ENCODE measurements around the gene KCNJ14.
A peak's percentile ranks its signal among the peaks of the same experiment; 100 is the strongest.

KCNJ14 gene

DNA sequence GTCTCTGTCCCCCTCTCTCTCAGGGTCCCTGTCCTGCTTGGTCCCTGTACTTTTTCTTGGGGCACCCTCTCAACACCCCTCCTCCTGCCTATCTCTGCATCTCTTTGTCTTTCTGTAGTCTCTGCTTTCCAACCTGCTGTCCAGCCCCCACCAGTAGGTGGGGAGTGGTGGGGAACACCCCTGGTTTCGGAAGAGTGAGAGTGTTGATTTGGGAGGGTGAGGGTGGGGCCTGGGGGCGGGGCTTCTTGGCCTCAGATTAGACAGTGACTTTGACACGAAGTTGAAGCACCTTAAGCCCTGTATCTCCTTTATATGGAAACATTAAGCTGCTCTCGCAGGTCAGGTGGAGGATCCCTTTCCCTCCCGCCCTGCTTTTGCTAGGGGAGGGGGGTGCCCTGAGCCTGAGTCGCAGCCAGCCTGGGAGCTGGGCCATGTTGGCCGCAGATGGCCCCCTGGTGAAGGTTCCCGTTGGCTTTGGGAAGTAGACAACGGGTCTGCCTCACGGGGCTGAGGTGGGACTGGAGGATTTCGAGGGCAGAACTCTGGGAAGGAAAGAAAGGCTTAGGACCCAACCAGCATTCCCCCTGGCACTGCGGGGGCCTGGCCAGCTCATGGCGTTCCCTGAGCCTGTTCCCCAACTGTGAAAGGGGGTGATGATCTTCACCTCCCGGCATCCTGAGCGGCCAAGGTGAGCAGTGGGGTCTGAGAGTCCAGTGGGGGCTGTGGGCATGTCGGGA lies at the start of gene KCNJ14:
TSS of gene KCNJ14 (plus strand) at position 404 of the 737 bp plus-strand sequence. CDS start 6,151 bp downstream, outside the sequence.
- H3K36me3 ChIP-seq (ENCODE audit: control insufficient read depth in 1 of 2, insufficient read depth in 2 of 2, low read length in 2 of 2), result peaks cover 14 to 53% of the 10 kb centered on the region in 2 donors
- H3K27ac ChIP-seq (ENCODE audit: low read length), result no peak within 1 kb of the TSS
- H3K9me3 ChIP-seq (ENCODE audit: control insufficient read depth in 1 of 2, low read length in 2 of 2), result no peaks in the 10 kb centered on the region
- H3K4me1 ChIP-seq (ENCODE audit: control insufficient read depth in 1 of 2, insufficient read depth in 2 of 2, low read length in 2 of 2), result no peaks in the 10 kb centered on the region
- no peak within 1 kb of the TSS for H3K4me3 ChIP-seq (ENCODE audit: low read depth in 1 of 2, low read length in 2 of 2)
- H3K27me3 ChIP-seq (ENCODE audit: low read depth, low read length), result no peaks in the 10 kb centered on the region

DNA sequence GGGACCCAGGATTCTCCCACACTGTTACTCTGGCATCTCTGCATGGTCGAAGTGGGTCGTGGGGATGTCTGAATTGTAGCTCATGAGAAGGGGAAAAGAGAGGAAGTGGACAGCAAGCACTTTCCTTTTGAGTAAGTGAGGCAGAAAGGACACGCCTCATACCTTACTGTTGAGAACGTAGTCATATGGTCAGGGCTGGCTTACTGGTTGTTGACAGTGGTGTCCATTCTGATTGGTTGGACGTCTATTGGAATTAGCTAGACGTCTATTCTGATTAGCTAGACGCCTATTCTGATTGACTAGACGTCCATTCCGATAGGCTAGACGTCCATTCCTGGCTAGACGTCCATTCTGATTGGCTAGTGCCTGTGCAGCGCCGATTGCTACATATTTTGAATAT lies 49.5 kb upstream of the KCNJ14 start:
- peaks cover 0 to 5% of the 10 kb centered on the region in 2 donors for H3K9me3 ChIP-seq (ENCODE audit: control insufficient read depth in 1 of 2, low read length in 2 of 2)

DNA sequence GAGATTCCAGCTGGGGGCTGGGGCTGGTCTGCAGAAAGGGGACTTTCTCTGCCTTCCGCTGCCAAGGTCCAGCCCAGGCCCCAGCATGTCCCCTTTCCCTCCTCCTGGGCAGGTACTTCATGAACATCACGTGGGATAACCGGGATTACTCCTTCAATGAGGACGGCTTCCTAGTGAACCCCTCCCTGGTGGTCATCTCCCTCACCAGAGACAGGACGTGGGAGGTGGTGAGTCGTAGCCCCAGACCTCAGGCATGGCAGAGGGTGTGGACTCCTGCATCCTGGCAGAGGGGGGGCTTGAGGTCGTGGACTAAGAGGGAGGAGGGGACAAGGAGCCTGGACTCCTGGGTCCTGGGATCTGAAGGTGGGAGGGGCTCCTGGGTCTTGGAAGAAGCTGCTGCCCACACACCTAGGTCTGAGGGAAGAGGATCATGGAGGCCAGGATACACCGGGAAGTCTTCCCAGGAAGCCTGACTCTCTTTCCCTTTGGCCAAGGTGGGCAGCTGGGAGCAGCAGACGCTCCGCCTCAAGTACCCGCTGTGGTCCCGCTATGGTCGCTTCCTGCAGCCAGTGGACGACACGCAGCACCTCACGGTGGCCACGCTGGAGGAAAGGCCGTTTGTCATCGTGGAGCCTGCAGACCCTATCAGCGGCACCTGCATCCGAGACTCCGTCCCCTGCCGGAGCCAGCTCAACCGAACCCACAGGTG lies 41.3 kb upstream of the KCNJ14 start:
- H3K27me3 ChIP-seq (ENCODE audit: low read depth, low read length), result peaks cover 7% of the 10 kb centered on the region

More for the DNA sequence above, 49.5 kb upstream of the KCNJ14 start:
- Histone ChIP-seq H3K27me3 (ENCODE audit: low read depth, low read length) (no peaks in the 10 kb centered on the region), H3K4me1 (ENCODE audit: control insufficient read depth in 1 of 2, insufficient read depth in 2 of 2, low read length in 2 of 2) (no peaks in the 10 kb centered on the region), H3K4me3 (ENCODE audit: low read depth in 1 of 2, low read length in 2 of 2) (no peak overlapping the region), H3K36me3 (ENCODE audit: control insufficient read depth in 1 of 2, insufficient read depth in 2 of 2, low read length in 2 of 2) (no peaks in the 10 kb centered on the region), H3K27ac (ENCODE audit: low read length) (no peak overlapping the region)

GRCh38 chr19:48415395-48415794 lies 40.0 kb upstream of the KCNJ14 start:
- Histone ChIP-seq H3K27me3 (ENCODE audit: low read depth, low read length) (peaks cover 7% of the 10 kb centered on the region), H3K9me3 (ENCODE audit: control insufficient read depth in 1 of 2, low read length in 2 of 2) (no peaks in the 10 kb centered on the region), H3K27ac (ENCODE audit: low read length) (no peak overlapping the region), H3K4me3 (ENCODE audit: low read depth in 1 of 2, low read length in 2 of 2) (no peak overlapping the region), H3K4me1 (ENCODE audit: control insufficient read depth in 1 of 2, insufficient read depth in 2 of 2, low read length in 2 of 2) (peaks cover 0 to 18% of the 10 kb centered on the region in 2 donors), H3K36me3 (ENCODE audit: control insufficient read depth in 1 of 2, insufficient read depth in 2 of 2, low read length in 2 of 2) (no peaks in the 10 kb centered on the region)

More for the DNA sequence above, 41.3 kb upstream of the KCNJ14 start:
- Histone ChIP-seq H3K9me3 (ENCODE audit: control insufficient read depth in 1 of 2, low read length in 2 of 2) (no peaks in the 10 kb centered on the region), H3K27ac (ENCODE audit: low read length) (no peak overlapping the region), H3K4me3 (ENCODE audit: low read depth in 1 of 2, low read length in 2 of 2) (no peak overlapping the region), H3K4me1 (ENCODE audit: control insufficient read depth in 1 of 2, insufficient read depth in 2 of 2, low read length in 2 of 2) (peaks cover 0 to 18% of the 10 kb centered on the region in 2 donors), H3K36me3 (ENCODE audit: control insufficient read depth in 1 of 2, insufficient read depth in 2 of 2, low read length in 2 of 2) (no peaks in the 10 kb centered on the region)

- no peak overlapping the region for H3K27ac ChIP-seq (ENCODE audit: low read length)
- no peaks in the 10 kb centered on the region for H3K9me3 ChIP-seq (ENCODE audit: control insufficient read depth in 1 of 2, low read length in 2 of 2)
- no peaks in the 10 kb centered on the region for H3K36me3 ChIP-seq (ENCODE audit: control insufficient read depth in 1 of 2, insufficient read depth in 2 of 2, low read length in 2 of 2)
- H3K4me1 ChIP-seq (ENCODE audit: control insufficient read depth in 1 of 2, insufficient read depth in 2 of 2, low read length in 2 of 2), result peaks cover 0 to 18% of the 10 kb centered on the region in 2 donors
- peaks cover 7% of the 10 kb centered on the region for H3K27me3 ChIP-seq (ENCODE audit: low read depth, low read length)
- peak overlapping the region in 1 of 2 donors; percentile 7 for H3K4me3 ChIP-seq (ENCODE audit: low read depth in 1 of 2, low read length in 2 of 2)
These were observed 39.6 kb upstream of the KCNJ14 start for GRCh38 chr19:48415806-48416221.

- Histone ChIP-seq H3K36me3 (ENCODE audit: control insufficient read depth in 1 of 2, insufficient read depth in 2 of 2, low read length in 2 of 2) (no peaks in the 10 kb centered on the region), H3K4me3 (ENCODE audit: low read depth in 1 of 2, low read length in 2 of 2) (no peak overlapping the region), H3K27me3 (ENCODE audit: low read depth, low read length) (peaks cover 7% of the 10 kb centered on the region), H3K4me1 (ENCODE audit: control insufficient read depth in 1 of 2, insufficient read depth in 2 of 2, low read length in 2 of 2) (peaks cover 0 to 18% of the 10 kb centered on the region in 2 donors), H3K27ac (ENCODE audit: low read length) (no peak overlapping the region), H3K9me3 (ENCODE audit: control insufficient read depth in 1 of 2, low read length in 2 of 2) (no peaks in the 10 kb centered on the region)
These were observed 38.0 kb upstream of the KCNJ14 start for GRCh38 chr19:48417421-48417820.

- no peak overlapping the region for H3K27ac ChIP-seq (ENCODE audit: low read length)
- H3K9me3 ChIP-seq (ENCODE audit: control insufficient read depth in 1 of 2, low read length in 2 of 2), result no peaks in the 10 kb centered on the region
- no peak overlapping the region for H3K4me3 ChIP-seq (ENCODE audit: low read depth in 1 of 2, low read length in 2 of 2)
- H3K27me3 ChIP-seq (ENCODE audit: low read depth, low read length), result peaks cover 7% of the 10 kb centered on the region
- H3K4me1 ChIP-seq (ENCODE audit: control insufficient read depth in 1 of 2, insufficient read depth in 2 of 2, low read length in 2 of 2), result peaks cover 0 to 18% of the 10 kb centered on the region in 2 donors
- no peaks in the 10 kb centered on the region for H3K36me3 ChIP-seq (ENCODE audit: control insufficient read depth in 1 of 2, insufficient read depth in 2 of 2, low read length in 2 of 2)
These were observed 36.9 kb upstream of the KCNJ14 start for GRCh38 chr19:48418317-48419064.

- H3K36me3 ChIP-seq (ENCODE audit: control insufficient read depth in 1 of 2, insufficient read depth in 2 of 2, low read length in 2 of 2), result no peaks in the 10 kb centered on the region
- no peak overlapping the region for H3K4me3 ChIP-seq (ENCODE audit: low read depth in 1 of 2, low read length in 2 of 2)
- H3K9me3 ChIP-seq (ENCODE audit: control insufficient read depth in 1 of 2, low read length in 2 of 2), result no peaks in the 10 kb centered on the region
- H3K27me3 ChIP-seq (ENCODE audit: low read depth, low read length), result peaks cover 7% of the 10 kb centered on the region
- no peak overlapping the region for H3K27ac ChIP-seq (ENCODE audit: low read length)
- peaks cover 0 to 15% of the 10 kb centered on the region in 2 donors for H3K4me1 ChIP-seq (ENCODE audit: control insufficient read depth in 1 of 2, insufficient read depth in 2 of 2, low read length in 2 of 2)
These were observed 36.0 kb upstream of the KCNJ14 start for GRCh38 chr19:48419158-48419920.

GRCh38 chr19:48421548-48421947 lies 33.8 kb upstream of the KCNJ14 start:
- H3K27me3 ChIP-seq (ENCODE audit: low read depth, low read length), result no peaks in the 10 kb centered on the region
- no peak overlapping the region for H3K4me3 ChIP-seq (ENCODE audit: low read depth in 1 of 2, low read length in 2 of 2)
- H3K27ac ChIP-seq (ENCODE audit: low read length), result no peak overlapping the region
- no peaks in the 10 kb centered on the region for H3K4me1 ChIP-seq (ENCODE audit: control insufficient read depth in 1 of 2, insufficient read depth in 2 of 2, low read length in 2 of 2)
- H3K9me3 ChIP-seq (ENCODE audit: control insufficient read depth in 1 of 2, low read length in 2 of 2), result no peaks in the 10 kb centered on the region
- H3K36me3 ChIP-seq (ENCODE audit: control insufficient read depth in 1 of 2, insufficient read depth in 2 of 2, low read length in 2 of 2), result no peaks in the 10 kb centered on the region

DNA sequence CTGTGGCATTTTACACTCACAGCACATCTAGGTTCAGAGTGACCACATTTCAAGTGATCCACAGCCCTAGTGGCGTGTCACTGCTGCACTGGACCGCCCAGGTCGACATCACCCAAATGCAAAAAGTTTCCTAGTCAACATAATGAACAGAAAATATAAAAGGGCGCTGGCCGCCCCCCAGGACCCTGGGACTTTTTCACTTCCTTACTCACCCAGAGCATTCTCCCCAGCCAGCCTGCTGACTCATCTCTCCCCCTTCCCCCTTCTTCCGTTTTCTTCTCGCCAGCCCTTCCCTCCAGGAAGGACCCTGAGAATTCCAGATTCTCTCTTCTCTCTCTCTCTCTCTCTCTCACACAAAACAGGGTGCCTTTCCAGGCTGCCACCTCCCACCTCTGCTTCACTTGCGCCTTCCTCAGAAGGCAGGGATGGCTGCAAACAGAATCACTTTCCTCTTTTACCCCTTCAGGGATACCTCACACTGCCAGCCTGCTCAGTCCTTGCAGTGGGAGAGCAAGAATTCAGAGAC lies 30.6 kb upstream of the KCNJ14 start:
- Histone ChIP-seq H3K9me3 (ENCODE audit: control insufficient read depth in 1 of 2, low read length in 2 of 2) (no peaks in the 10 kb centered on the region), H3K4me1 (ENCODE audit: control insufficient read depth in 1 of 2, insufficient read depth in 2 of 2, low read length in 2 of 2) (no peaks in the 10 kb centered on the region), H3K27ac (ENCODE audit: low read length) (no peak overlapping the region), H3K4me3 (ENCODE audit: low read depth in 1 of 2, low read length in 2 of 2) (no peak overlapping the region), H3K36me3 (ENCODE audit: control insufficient read depth in 1 of 2, insufficient read depth in 2 of 2, low read length in 2 of 2) (no peaks in the 10 kb centered on the region), H3K27me3 (ENCODE audit: low read depth, low read length) (no peaks in the 10 kb centered on the region)
